K562 (cell line): ENCODE data around the gene PPP1R16B.
"Not testable (repeated sequence)": the region's sequence is repeated elsewhere in the genome, so short reads cannot be mapped to it uniquely, and the experiment has no call there.

ENCODE experiments used
- FOXP1 ChIP-seq: sonication (generic); formaldehyde crosslinking; IDR thresholded peaks from 2 replicates; pipeline ENCODE4 v1.8.0; 2022; ENCODE audit warnings: mild to moderate bottlenecking, missing genetic modification reagents
- TF ChIP-seq, protein P1 (sequence below), 2 experiments: fragments of 450-650 bp; formaldehyde crosslinking in 1 of 2; IDR thresholded peaks; 2 replicates each; pipeline versions ENCODE4 v1.4.0 to v1.6.1; 2014 to 2020; ENCODE audit warnings: mild to moderate bottlenecking in 2 of 2, borderline replicate concordance in 1 of 2, low read depth in 1 of 2
- TF ChIP-seq, protein P2 (sequence below), 3 experiments: IDR thresholded peaks in 2 of 3; conservative IDR thresholded peaks in 1 of 3; 2 replicates each; pipeline ENCODE4 v1.5.1; 2011 to 2012; ENCODE audit warnings: low read length in 3 of 3, mild to moderate bottlenecking in 3 of 3, control low read depth in 2 of 3, improper control_type of control experiment in 1 of 3, inconsistent platforms in 1 of 3, low read depth in 1 of 3, mixed read lengths in 1 of 3, moderate library complexity in 1 of 3; ENCODE audit not compliant: insufficient read depth in 2 of 3
- TF ChIP-seq, protein P3 (sequence below): sonication (generic); formaldehyde crosslinking; IDR thresholded peaks from 2 replicates; pipeline ENCODE4 v1.8.0; 2022; ENCODE audit warnings: mild to moderate bottlenecking, missing genetic modification reagents

DNA sequence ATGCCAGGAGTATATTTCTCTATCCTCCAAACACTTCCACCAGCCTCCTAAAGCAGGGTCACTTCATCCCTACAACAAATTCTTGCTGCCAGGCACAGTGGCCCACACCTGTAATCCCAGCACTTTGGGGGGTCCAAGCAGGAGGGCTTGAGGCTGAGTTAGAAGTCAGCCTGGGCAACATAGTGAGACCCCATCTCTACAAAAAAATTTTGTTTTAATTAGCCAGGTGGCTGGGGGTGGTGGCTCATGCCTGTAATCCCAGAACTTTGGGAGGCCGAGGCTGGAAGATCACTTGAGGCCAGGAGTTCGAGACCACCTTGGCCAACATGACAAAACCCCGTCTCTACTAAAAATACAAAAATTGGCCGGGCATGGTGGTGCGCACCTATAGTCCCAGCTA lies 11.4 kb upstream of the PPP1R16B start:
- not testable (repeated sequence) for TF ChIP-seq FOXP1 (CRISPR knock-in tag)
- TF ChIP-seq, protein P1, sequence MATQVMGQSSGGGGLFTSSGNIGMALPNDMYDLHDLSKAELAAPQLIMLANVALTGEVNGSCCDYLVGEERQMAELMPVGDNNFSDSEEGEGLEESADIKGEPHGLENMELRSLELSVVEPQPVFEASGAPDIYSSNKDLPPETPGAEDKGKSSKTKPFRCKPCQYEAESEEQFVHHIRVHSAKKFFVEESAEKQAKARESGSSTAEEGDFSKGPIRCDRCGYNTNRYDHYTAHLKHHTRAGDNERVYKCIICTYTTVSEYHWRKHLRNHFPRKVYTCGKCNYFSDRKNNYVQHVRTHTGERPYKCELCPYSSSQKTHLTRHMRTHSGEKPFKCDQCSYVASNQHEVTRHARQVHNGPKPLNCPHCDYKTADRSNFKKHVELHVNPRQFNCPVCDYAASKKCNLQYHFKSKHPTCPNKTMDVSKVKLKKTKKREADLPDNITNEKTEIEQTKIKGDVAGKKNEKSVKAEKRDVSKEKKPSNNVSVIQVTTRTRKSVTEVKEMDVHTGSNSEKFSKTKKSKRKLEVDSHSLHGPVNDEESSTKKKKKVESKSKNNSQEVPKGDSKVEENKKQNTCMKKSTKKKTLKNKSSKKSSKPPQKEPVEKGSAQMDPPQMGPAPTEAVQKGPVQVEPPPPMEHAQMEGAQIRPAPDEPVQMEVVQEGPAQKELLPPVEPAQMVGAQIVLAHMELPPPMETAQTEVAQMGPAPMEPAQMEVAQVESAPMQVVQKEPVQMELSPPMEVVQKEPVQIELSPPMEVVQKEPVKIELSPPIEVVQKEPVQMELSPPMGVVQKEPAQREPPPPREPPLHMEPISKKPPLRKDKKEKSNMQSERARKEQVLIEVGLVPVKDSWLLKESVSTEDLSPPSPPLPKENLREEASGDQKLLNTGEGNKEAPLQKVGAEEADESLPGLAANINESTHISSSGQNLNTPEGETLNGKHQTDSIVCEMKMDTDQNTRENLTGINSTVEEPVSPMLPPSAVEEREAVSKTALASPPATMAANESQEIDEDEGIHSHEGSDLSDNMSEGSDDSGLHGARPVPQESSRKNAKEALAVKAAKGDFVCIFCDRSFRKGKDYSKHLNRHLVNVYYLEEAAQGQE (IDR thresholded peaks at IDR 0.05; ENCODE audit: borderline replicate concordance), result not testable (repeated sequence)
- TF ChIP-seq, protein P1 (CRISPR knock-in tag; IDR thresholded peaks at IDR 0.05; ENCODE audit: low read depth), result not testable (repeated sequence)
- TF ChIP-seq, protein P2, sequence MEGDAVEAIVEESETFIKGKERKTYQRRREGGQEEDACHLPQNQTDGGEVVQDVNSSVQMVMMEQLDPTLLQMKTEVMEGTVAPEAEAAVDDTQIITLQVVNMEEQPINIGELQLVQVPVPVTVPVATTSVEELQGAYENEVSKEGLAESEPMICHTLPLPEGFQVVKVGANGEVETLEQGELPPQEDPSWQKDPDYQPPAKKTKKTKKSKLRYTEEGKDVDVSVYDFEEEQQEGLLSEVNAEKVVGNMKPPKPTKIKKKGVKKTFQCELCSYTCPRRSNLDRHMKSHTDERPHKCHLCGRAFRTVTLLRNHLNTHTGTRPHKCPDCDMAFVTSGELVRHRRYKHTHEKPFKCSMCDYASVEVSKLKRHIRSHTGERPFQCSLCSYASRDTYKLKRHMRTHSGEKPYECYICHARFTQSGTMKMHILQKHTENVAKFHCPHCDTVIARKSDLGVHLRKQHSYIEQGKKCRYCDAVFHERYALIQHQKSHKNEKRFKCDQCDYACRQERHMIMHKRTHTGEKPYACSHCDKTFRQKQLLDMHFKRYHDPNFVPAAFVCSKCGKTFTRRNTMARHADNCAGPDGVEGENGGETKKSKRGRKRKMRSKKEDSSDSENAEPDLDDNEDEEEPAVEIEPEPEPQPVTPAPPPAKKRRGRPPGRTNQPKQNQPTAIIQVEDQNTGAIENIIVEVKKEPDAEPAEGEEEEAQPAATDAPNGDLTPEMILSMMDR (IDR thresholded peaks at IDR 0.05 in 2 of 3, conservative IDR thresholded peaks at IDR 0.05 in 1 of 3; ENCODE audit: insufficient read depth in 2 of 3, low read depth in 1 of 3, low read length in 3 of 3), result not testable (repeated sequence)
- TF ChIP-seq, protein P3, sequence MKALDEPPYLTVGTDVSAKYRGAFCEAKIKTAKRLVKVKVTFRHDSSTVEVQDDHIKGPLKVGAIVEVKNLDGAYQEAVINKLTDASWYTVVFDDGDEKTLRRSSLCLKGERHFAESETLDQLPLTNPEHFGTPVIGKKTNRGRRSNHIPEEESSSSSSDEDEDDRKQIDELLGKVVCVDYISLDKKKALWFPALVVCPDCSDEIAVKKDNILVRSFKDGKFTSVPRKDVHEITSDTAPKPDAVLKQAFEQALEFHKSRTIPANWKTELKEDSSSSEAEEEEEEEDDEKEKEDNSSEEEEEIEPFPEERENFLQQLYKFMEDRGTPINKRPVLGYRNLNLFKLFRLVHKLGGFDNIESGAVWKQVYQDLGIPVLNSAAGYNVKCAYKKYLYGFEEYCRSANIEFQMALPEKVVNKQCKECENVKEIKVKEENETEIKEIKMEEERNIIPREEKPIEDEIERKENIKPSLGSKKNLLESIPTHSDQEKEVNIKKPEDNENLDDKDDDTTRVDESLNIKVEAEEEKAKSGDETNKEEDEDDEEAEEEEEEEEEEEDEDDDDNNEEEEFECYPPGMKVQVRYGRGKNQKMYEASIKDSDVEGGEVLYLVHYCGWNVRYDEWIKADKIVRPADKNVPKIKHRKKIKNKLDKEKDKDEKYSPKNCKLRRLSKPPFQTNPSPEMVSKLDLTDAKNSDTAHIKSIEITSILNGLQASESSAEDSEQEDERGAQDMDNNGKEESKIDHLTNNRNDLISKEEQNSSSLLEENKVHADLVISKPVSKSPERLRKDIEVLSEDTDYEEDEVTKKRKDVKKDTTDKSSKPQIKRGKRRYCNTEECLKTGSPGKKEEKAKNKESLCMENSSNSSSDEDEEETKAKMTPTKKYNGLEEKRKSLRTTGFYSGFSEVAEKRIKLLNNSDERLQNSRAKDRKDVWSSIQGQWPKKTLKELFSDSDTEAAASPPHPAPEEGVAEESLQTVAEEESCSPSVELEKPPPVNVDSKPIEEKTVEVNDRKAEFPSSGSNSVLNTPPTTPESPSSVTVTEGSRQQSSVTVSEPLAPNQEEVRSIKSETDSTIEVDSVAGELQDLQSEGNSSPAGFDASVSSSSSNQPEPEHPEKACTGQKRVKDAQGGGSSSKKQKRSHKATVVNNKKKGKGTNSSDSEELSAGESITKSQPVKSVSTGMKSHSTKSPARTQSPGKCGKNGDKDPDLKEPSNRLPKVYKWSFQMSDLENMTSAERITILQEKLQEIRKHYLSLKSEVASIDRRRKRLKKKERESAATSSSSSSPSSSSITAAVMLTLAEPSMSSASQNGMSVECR (CRISPR knock-in tag), result not testable (repeated sequence)
